Hematopoietic multipotent progenitor cell treated with erythropoietin and hydrocortisone succinate and interleukin-3 and kit ligand, for 6 days (in vitro differentiated cells): ENCODE data around the gene ZNF383.
"Not testable (repeated sequence)": the region's sequence is repeated elsewhere in the genome, so short reads cannot be mapped to it uniquely, and the experiment has no call there.

Source experiments
- DNase-seq: peaks from one replicate; pipeline ENCODE4 v3.0.0-alpha.2; 2015

Gene ZNF383

DNA sequence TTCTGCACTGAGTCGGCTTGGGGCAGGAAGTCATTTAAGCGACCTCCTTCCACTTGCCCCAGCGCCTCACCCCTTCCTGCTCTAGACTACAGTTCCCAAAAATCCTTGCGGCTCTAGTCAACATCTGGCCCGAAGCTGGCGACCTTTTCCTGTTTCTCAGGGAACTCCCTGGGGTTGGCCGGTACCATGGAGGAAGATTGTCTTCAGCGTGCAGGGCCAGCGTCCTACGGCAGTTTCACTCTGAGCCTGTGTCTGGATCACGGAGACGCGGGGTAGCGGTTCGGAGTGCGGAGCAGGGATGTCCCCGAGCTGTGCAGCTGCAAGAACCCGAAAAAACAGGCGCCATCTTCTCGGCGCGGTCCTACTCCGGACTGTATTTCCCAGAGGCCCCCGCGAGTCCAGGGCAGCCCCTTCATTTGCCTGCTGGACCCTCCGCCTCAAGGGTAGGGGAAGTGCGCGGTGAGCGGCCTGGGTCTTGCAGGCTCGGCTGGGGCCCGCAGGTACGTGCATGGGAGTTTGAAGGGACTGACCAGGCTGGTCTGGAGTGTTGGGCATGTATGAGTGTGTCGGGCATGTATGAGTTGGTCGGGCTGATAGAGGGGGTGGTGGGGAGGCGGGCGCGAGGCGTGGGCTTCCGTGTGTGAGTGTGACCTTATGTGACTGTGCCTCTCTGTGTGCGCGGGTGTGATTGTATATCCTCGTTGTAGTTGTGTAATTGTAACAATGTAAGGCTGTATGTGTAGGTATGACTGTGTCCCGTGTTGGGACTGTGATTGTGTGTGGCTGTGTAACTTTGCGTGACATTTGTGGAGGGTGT, at the start of gene ZNF383:
Gene ZNF383, plus strand, starts transcription at position 440 of the 817 bp plus-strand sequence. CDS start 12,240 bp downstream, outside the sequence.
- DNase-seq = peak; percentile 98

DNA sequence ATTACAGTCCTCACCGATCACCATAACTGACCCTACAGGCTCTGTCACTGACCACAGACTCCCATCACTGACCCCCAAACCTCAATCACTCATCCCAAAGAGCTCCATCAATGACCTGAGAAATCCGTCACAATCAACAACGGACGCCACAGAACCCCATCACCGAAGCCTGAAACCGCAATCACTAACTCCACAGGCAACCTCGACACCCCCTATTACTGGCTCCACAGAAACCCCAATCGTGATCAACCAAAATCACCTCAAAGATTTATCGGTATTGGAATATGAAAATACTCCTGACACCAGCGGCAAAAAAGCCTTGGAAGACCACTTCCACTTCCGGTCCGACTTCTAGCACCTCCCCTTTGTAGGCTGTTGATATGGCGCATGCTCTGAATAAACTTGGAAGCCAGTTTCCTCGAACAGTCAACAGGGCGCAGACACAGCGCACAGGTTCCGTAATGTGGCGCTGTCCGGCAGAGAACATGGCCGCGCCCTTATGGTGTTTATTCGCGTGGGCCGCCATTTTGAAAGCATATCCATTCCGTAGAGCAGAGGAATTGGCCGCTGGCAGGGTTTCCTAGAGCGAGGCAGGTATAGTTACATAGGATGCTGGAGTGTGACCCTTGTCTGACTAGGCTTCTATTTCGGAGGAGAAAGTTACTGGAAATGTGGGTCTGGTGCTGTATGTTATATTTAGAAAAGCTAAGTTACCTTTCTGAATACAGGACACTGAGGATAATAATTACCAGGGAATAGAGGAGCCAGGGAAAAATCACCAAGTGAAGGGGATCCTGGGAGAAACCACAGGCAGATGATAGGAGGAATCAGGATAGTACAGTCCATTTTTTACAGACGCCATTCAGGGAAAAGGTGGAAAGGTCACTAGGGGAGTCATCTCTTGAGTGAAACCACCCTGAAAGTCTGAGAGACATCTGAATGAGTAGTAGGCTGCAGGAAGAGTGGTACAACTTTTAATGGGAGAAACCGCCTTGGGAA, 45.3 kb upstream of the ZNF383 start, which contains the start of gene ZNF585A:
Gene ZNF585A, minus strand, starts transcription at position 328 of the 999 bp plus-strand sequence. CDS start 2,785 bp downstream, outside the sequence.
- DNase-seq = peak; percentile 98

DNA sequence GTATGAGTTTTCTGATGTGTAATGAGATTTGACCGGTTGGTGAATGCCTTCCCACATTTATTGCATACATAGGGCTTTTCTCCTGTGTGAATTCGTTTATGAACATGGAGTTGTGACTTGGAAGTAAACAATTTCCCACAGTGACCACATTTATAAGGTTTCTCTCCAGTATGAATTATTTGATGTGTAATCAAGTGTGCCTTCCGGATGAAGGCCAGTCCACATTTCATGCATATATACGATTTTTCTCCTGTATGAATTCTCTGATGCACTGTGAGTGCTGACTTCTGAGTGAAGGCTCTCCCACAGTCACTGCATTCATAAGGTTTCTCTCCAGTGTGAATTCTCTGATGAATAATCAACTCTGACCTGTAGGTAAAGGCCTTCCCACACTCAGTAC, 31.9 kb upstream of the ZNF383 start:
- DNase-seq = not testable (repeated sequence)

DNA sequence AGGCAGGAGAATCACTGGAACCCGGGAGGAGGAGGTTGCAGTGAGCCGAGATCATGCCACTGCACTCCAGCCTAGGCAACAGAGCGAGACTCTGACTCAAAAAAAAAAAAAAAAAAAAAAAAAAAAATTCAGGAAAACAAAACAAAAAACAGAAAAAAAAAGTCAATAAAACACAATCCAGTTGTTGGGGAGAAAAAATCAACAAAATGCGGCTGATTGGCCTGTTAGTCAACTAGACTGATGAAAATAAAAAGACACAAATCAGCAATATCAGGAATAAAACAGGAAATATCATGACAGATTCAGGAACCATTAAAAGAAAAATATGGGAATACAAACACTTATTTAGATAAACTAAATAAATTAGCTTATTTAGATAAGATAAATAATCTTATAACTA, 22.8 kb upstream of the ZNF383 start:
- DNase-seq = not testable (repeated sequence)

DNA sequence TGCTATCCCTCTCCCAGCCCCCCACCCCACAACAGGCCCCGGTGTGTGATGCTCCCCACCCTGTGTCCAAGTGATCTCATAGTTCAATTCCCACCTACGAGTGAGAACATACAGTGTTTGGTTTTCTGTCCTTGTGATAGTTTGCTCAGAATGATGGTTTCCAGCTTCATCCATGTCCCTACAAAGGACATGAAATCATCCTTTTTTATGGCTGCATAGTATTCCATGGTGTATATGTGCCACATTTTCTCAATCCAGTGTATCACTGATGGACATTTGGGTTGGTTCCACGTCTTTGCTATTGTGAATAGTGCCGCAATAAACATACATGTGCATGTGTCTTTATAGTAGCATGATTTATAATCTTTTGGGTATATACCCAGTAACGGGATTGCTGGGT, 20.9 kb upstream of the ZNF383 start:
- not testable (repeated sequence) for DNase-seq

DNA sequence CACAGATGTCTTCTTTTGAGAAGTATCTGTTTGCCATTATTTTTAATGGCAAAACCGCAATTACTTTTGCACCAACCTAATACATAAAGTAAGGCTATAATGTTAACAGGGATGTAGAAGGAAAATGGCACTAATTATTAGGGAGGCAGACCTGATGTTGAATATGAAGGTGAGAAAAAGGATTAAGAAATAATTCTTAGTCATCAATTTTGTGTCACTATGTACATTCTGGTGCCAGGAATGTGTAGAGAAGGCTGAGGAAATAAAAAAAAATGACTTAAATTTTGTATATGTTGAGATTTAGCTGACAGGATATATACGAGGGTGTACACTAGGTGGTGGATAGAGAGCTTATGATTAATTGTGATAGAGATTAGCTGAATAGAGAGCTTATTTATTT, 20.2 kb upstream of the ZNF383 start:
- DNase-seq = no peak

DNA sequence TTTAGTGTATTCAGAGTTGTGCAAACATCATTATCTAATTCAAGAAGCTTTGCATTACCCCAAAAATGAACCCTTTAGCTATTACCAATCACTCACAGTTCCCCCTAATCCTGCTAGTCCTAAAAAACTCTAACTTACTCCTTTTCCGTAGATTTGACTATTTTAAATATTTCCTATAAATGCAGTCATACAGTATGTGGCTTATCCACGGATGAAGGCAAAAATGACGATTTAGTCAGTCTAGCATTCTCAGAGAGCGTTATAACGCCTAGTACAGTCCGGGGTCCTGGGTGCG, 587 bp upstream of the ZNF383 start:
- no peak for DNase-seq

DNA sequence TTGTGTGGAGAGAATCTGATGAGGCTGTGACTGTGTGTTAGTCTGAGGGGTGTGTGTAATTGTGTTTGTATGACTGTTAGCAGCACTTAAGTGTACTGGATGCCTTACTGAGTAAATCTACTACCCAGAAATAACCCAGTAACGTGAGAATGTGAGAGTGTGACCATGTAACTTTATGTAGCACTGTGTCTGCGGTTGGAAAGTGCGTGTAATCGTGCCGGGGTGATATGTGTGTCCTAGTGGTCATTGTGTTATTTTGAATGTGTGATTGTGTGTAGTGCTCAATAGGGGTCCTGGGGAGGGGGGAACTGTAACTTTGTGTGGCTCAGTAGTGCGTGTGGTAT, 550 bp downstream of the ZNF383 start:
- DNase-seq = peak; percentile 31

DNA sequence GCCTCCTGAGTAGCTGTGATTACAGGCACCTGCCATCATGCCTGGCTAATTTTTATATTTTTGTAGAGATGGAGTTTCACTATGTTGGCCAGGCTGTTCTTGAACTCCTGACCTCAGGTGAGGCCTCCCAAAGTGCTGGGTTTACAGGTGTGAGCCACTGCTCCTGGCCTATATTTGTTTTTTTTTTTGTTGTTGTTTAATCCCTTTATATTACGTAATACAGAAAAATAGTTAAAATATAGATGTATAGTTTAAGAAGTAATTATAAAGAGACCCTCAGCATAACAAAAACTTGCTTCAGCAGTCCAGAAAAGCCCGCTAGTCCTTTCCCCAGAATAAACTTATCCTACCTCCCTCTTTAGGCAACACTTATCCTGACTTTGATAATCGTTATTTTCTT, 2.4 kb downstream of the ZNF383 start:
- DNase-seq = no peak

DNA sequence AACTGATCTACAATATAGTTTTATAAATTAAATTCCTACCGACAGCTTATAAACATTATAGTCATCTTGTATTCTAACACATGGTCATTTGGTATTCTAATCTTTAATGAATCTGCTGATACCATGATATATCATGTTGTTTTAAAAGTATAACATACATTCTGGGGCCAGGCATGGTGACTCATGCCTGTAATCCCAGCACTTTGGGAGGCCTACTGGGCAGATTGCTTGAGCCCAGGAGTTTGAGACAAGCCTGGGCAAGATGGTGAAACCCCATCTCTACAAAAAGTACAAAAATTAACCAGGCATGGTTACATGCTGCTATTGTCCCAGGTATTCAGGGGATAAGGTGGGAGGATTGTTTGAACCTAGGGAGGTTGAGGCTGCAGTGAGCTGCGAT, 3.1 kb downstream of the ZNF383 start:
- DNase-seq = no peak

DNA sequence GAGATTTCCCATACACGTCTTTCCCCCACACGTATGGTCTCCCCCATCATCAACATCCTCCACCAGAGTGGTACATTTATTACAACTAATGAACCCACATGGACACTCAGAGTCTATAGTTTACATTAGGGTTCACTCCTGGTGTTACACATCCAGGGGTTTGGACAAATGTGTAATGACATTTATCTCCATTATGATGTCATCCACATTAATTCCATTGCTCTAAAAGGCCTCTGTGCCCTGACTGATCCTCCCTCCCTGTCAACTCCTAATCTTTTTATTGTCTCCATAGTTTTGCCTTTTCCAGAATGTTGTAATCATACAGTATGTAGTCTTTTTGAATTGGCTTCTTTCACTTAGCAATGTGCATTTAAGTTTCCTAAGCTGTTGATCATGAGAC, 8.2 kb downstream of the ZNF383 start:
- no peak for DNase-seq

DNA sequence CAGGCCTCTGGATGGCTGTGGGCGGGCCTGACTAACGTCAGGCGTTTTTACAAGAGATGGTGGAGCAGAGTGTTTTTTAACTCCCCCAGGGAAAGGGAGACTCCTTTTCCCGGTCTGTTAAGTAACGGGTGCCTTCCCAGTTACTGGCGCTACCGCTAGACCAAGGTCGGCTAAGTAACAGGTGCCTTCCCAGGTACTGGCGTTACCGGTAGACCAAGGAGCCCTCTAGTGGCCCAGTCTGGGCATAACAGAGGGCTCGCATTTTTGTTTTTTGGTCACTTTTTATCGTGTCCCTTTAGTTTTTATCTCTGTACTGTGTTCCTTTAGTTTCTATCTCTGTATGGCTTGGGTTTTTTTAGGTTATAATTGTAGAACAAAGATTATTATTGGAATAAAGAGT, 10.0 kb downstream of the ZNF383 start:
- DNase-seq = peak; percentile 38

DNA sequence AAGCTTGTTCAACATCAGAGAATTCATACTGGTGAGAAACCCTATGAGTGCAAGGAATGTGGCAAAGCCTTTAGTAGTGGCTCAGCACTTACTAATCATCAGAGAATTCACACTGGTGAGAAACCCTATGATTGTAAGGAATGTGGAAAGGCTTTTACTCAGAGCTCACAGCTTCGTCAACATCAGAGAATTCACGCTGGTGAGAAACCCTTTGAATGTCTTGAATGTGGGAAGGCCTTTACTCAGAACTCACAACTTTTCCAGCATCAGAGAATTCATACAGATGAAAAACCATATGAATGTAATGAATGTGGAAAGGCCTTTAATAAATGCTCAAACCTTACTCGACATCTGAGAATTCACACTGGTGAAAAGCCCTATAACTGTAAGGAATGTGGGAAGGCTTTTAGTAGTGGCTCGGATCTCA, 25.2 kb downstream of the ZNF383 start:
- peak; percentile 8 for DNase-seq

DNA sequence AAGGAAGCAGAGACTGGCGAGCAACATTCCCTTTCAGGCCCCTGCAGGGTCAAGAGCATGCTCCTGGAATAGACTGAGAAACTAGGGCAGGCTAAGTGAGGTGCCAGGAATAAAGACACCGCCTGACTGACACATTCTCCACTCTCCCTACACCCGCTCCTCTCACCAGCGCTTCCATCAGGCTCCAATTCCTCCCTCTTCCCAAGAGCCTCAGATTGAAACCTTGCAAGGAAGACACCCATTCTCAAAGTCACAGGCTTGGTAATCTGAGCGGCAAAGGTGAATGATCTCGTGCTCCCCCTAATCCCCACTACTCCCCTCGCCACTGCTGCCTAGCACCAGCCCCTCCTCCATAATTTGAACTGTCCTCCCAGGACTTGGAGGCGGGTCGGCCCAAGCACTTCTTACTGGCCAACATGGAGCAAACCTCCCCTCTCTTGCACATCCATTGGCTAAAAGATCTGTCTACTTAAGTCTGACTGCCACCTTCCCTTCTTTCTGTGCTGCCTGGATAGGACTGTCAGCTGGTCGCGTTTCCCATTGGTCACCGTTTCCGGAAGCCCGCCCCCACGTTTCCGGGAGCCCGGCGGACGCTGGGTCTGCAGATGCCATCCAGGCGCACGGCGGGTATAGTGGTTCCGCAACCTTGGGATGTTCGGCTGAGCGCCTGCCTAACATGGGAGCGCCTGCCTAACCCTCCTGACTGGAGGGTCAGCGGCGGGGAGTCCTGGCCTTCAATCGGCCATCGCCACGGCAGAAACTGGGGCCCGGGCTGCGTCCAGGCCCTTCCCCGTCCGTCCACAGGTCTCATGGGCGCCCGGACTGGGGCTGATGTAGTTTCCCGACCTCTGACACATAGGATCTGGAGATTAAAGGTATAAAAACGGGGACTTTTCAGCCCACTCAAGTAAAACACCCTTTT, 33.6 kb downstream of the ZNF383 start:
- DNase-seq = peak; percentile 65

DNA sequence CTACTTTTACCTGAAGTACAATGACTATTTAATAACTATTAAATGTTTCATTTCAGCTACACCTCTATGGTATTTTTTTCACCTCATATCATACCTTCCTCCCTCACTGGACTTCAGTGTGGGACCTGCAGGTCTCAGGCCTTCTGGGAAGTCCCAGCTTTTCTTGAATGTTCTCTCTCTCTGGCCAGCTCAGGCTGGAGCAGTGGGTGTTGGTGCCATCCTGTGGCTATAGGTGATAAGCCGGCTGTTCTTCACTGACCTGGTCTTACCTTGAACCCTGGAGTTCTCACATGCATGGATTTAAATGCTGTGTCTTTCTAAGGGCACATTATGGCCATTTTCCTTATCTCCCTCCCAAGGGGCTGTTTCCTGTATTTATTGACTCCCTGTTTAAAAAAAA, 45.0 kb downstream of the ZNF383 start:
- DNase-seq = not testable (repeated sequence)

DNA sequence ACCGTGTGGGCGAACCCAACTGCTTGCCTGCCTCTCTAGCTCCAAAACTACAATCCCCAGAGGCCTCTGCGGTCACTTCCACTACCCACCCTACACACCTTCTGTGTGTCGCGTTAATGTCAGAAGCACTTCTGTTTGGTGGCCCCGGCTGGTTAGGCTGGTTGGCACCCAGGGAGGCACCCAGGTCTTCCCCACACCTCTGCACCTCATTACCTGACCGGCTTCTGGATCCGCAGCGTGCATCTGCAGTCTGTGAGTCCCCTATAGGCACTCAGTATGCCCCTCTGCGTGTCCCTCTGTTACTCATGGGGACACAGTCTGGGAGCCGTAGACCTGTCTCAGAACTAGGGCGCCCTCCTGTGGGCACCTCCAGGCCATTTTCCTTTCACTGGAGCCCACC, 49.0 kb downstream of the ZNF383 start:
- DNase-seq = not testable (repeated sequence)

DNA sequence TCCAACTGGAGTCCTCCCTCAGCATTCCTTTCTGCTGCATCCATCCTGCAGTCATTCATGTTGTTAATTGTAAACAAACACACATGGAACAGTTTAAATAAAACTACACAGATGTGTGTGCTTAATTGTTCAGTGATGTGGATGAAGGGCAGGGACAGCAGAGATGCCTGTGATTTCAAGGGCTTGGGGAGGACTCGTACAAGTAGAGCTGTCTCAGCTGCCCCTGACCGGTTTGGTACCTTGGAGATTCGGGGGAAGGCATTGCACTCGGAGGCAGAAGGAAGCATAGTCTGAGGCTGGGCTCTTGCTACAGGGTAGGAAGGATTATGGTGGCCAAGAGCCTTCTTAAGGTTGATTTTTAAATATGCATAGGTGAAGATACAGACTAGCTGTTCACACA, 49.7 kb downstream of the ZNF383 start:
- not testable (repeated sequence) for DNase-seq

DNA sequence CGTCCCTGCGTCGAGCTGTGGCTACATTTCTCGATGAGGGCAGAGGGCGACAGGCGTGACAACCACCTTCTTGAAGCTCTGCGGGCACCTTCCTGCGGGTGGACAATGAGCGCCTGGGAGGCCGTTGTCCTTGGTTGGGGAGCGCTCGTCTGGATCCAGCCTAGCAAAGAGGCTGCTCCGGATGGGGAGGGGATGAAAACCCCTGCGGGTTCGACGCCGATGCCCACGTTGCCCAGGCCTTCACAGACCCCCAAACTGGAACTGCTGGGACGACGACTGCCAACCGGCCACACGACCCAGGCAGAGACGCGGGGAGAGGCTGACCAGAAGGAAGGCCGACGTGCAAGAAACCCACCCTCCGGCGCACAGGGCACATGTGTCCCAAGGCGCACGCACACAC, 62.6 kb downstream of the ZNF383 start:
- not testable (repeated sequence) for DNase-seq

DNA sequence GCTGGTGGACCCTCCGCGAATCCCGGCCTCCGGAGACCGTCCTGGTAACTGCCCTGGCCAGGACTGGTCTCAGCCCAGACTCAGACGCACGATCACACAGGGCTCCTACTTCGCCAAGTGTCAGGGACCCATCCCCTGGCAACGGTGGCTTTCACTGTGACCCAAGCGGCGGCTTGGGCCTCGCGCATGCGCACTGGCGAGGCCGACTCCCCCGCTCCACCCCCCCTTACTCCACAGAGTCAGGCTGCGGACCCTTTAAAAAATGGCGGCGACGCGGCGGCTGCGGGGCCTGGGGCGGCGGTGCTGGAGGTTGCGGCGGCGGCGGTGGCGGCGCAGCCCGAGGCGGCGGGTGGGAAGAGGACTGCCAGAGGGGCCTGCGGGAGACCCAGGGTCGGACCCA, 66.0 kb downstream of the ZNF383 start:
- DNase-seq = not testable (repeated sequence)

DNA sequence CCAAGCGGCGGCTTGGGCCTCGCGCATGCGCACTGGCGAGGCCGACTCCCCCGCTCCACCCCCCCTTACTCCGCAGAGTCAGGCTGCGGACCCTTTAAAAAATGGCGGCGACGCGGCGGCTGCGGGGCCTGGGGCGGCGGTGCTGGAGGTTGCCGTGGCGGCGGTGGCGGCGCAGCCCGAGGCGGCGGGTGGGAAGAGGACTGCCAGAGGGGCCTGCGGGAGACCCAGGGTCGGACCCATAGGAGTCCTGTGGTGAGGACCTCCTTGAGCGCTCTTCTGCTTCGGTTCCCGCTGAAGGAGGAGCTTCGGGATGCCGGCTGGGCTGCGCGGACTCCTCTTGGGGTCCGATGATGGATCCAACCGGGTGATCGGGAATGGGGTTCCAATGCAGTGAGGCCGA, 71.2 kb downstream of the ZNF383 start:
- not testable (repeated sequence) for DNase-seq

DNA sequence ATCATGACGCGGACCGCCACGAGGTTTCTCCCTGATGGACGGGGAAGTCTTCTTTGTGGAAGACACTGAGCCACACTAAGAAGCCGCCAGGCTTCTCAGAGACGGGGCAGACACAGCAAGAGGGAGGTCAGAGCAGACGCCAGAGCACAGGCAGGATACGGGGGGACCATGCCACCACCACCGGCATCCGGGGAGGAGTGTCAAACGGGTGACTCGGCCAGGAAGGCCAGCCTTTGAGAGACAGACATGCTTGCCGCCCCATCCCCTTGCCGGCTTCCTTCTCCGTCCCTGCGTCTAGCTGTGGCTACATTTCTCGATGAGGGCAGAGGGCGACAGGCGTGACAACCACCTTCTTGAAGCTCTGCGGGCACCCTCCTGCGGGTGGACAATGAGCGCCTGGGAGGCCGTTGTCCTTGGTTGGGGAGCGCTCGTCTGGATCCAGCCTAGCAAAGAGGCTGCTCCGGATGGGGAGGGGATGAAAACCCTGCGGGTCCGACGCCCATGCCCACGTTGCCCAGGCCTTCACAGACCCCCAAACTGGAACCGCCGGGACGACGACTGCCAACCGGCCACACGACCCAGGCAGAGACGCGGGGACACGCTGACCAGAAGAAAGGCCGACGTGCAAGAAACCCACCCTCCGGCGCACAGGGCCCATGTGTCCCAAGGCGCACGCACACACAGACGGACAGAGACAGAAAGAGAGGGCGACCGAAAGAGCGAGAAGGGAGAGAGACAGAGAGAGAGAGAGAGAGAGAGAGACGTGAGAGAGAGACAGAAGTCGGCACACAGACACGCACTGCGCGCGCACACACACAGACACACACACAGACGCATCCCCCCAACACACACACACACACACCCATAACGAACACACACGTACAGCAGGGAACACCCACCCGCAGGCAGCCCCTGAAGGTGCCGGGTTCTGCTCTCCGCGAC, 75.3 kb downstream of the ZNF383 start:
- not testable (repeated sequence) for DNase-seq
